GM21381 (cell line): ENCODE measurements around the gene PLXNA4.

ENCODE experiments used
- ATAC-seq: cut with Tn5 transposase; IDR thresholded peaks from one replicate; pipeline ENCODE4 v1.9.1; 2021; ENCODE audit warnings: mild to moderate bottlenecking, moderate library complexity; ENCODE audit not compliant: unreplicated experiment

PLXNA4 gene

GRCh38 chr7:132080967-132081668, 495.2 kb downstream of the PLXNA4 start:
- ATAC-seq: no peak

- ATAC-seq: no peak
Observed at GRCh38 chr7:132080467-132080866, 495.8 kb downstream of the PLXNA4 start.

DNA sequence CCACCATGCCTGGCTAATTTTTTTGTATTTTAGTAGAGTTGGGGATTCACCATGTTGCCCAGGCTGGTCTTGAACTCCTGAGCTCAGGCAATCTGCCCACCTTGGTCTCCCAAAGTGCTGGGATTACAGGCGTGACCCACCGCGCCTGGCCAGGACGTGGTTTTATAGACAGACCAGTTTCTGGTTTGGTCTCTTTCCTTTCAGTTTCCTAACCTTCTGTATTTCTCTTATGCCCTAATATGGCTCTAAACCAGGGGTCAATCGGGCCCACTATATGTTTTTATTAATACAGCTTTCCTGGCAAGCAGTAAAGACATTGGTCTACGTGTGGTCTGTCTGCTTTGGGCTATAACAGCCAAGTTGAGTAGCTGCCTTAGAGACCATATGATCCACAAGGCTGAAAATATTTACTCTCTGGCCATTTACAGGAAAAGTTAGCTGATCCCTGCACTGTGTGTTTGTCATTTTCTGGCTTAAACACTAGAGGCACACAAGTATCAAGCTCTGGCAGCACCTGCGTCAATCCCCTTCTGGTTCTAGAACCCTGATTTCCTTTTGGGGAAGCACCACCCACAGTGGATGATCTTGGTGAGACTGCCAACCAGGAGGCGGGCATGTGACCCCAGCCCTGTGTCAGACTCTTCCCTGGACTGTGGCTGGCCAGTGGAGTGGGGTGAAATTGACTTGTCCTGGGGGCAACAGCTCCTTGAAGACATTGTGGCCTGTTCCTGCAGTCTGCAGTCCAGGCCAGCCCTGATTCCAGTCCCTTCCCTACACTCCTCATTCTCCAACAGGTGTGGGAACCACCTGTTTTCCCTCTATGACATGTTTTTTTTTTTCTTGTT, 497.2 kb downstream of the PLXNA4 start:
- ATAC-seq: no peak

DNA sequence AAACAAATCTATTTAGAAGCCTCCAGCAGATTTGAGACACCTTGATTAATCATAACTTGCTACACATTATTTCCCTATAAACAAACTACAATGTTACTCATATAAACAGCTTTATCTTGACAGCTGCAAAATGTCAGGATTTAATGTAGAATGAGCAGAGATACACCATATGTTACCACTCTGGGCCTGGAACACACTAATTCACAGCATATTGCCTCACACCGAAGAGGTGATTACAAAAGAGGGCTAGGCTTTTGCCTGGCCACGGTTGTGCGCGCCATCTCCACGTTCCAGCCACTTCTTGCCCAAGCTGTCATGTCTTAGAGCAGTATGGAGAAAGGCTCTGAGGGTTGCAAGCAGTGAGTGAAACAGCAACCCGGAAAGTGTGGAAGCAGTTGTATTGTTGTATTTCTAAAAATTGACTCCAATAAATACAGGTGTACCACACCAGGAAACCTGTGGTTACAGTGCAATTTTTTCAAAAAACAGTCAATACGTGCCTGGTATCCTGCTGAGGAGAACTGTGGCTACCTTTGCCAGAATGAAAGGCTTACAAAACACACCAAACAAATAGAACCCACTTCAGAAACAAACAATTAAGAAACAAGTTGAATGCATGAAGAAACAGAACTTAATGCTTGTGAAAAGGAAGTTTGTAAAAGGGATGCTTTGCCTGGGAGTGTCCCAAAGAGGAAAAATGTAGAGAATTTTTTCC, 498.1 kb downstream of the PLXNA4 start:
- ATAC-seq: no peak

DNA sequence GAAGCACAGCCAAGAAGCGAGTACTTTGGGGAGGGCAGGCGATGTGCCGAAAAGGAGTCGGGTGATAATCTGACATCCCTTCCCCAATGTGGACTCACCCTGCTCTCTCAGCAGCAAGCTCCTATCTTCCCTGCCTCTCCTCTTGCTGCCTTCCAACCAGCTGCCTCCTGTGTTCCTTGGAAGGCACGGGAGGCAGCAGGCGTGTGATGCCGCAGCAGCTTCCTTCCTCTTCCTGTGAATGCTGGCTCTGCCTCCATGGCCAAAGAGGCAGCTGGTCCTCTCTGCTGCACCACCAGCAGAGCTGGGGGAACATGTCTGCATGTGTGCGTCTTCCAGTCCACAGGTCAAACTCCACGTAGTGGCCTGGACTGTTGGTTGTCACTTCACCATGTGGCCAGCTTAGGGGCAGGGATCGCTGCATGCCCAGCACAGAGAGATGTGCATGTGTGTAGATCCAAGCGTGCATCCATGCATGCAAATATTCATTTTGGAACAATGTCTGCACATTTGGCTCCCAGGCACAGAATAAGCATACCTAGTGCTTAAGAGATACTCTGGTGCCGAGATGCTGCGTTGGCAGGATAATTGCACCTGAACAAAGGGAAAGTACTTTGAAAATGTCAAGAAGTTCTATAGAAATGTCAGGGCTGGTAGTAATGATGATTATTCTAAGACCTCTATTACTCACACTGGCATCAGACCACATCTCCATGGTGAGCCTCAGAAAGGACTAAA, 499.8 kb downstream of the PLXNA4 start:
- no peak for ATAC-seq

DNA sequence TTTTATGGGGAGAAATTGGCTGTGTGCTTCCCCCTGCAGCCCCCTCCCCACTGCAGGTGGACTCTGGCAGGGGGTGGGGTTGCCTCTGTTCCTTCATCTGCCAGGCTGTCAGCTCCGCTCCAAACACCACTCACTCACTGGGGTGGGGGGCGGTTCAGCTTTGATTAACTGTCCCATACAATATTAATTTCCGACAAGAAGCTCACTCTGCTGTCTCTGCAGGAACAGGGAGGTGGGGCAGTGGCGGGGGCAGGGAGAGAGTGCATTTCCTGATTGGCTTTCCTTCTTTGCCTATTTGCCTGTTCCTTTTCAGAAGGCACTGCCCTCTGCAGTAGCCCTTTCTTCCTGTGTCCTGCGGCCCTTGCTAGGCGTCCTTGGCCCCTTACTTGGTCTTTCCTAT, 500.8 kb downstream of the PLXNA4 start:
- ATAC-seq: no peak

DNA sequence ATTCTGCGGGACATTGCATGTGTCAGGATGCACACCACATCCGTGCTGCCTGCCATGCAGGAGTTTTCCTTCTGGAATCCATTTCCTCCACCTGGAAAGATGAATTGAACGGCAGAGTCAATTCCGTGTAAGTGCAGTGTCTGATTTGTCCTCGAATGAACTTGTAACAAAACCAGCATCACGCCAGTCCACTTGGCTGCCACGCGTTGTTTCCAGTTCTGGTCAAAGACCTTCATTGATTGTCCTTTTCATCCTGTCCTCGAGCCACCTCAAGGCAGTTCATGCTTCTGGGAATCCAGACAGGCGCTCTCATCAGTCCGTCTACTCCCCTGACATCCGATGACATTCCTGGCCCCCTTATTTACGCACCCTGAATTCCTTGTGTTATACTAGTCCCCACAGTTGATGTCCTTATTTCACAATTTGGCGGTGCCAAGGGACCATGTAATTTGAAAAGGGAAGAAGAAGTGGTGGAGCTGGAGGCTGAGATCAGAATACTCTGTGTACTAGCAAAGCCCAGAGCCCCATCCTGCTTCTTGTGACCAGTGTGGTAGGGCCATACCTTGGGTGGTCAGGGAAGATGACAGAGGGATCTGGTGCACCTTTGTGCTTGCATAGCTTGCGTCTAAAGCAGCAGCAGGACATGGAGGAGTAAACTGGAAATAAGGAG, 502.2 kb downstream of the PLXNA4 start:
- ATAC-seq: no peak
